GM12801 (cell line): ENCODE measurements around the gene PDZRN3.

Experiments used
- TF ChIP-seq, protein P1 (sequence below): IDR thresholded peaks from one replicate; pipeline ENCODE4 v1.5.1; 2011; ENCODE audit warnings: control low read depth; ENCODE audit not compliant: insufficient read length; ENCODE audit errors: extremely low read depth

The PDZRN3 gene

DNA sequence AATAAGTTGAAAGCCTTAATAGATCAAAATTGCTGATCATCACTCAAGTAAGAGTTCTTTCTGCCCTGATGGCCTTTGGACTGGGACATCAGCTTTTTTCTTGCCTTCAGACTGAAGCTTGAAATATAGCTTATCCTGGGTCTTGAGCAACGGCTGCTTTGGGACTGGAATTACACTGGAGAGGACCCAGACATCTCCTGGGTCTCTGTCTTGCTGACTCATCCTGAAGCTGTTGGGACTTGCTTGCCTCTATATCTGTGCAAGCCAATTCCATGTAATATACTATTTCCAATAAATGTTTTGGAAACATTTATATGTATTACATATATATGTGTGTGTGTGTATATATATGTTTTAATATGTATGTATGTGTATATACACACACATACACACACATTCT lies 260.2 kb downstream of the PDZRN3 start:
- TF ChIP-seq, protein P1, sequence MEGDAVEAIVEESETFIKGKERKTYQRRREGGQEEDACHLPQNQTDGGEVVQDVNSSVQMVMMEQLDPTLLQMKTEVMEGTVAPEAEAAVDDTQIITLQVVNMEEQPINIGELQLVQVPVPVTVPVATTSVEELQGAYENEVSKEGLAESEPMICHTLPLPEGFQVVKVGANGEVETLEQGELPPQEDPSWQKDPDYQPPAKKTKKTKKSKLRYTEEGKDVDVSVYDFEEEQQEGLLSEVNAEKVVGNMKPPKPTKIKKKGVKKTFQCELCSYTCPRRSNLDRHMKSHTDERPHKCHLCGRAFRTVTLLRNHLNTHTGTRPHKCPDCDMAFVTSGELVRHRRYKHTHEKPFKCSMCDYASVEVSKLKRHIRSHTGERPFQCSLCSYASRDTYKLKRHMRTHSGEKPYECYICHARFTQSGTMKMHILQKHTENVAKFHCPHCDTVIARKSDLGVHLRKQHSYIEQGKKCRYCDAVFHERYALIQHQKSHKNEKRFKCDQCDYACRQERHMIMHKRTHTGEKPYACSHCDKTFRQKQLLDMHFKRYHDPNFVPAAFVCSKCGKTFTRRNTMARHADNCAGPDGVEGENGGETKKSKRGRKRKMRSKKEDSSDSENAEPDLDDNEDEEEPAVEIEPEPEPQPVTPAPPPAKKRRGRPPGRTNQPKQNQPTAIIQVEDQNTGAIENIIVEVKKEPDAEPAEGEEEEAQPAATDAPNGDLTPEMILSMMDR = no peak

DNA sequence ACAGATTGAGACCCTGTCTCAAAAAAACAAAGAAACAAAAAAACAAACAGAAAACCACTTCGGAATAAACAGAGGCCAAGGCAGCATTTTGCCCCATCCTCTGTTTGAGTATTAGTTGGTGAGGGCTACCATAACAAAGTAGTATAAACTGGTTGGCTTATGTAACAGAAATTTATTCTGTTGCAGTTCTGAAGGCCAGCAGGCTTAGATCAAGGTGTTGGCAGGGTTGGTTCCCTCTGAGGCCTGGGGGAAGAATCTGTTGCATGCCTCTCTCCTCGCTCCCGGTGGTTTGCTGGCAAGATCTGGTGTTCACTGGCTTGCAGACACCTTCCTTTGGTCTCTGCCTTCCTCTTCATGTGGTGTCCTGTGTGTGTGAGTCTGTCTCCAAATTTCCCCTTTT lies 261.6 kb downstream of the PDZRN3 start:
- TF ChIP-seq, protein P1 = no peak

DNA sequence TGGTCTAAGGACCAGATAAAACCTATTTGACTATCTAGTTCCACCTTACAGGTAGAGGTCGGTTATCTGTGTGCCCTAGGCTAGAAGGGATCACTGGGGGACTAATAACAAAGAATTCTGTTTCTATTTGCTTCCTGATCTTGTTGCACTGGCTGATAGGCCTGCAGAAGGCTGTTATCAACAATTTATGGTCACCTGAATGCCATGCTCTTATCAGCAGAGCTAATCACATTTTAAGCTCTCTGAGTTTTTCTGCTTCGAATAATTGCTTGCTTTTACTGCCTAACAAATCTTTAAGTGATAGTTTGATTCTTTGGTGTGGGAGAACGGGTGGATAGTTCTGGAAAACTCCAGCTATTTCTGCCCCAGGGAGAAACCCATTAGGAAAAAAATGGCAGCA lies 263.1 kb downstream of the PDZRN3 start:
- TF ChIP-seq, protein P1 = no peak

DNA sequence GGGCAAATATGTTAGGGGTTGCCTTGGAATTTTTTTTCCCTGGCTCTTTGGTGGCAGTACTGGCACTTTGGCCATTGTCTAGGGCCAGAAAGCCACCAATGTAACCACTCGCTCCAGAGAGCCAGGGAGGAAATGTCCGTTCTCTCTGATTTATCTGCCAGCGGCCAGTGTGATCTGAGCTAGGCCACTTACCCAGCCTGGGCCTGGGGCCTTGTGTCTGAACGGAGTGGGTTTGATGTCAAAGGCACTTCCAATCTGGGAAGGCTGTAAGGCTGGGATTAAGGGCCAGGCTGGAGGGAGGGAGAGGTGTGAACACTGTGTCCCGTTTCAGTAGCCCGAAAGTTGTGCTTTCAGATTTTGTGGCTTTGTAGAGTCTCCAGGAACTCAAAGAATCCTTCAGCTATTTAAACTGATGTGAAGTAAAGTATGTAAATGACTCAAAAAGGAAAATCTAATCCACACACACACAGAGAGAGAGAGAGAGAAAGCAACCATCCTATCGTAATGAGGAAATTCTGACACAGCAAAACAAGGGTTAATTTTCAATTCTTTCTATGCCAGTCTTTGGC lies 271.0 kb downstream of the PDZRN3 start:
- TF ChIP-seq, protein P1 = no peak

DNA sequence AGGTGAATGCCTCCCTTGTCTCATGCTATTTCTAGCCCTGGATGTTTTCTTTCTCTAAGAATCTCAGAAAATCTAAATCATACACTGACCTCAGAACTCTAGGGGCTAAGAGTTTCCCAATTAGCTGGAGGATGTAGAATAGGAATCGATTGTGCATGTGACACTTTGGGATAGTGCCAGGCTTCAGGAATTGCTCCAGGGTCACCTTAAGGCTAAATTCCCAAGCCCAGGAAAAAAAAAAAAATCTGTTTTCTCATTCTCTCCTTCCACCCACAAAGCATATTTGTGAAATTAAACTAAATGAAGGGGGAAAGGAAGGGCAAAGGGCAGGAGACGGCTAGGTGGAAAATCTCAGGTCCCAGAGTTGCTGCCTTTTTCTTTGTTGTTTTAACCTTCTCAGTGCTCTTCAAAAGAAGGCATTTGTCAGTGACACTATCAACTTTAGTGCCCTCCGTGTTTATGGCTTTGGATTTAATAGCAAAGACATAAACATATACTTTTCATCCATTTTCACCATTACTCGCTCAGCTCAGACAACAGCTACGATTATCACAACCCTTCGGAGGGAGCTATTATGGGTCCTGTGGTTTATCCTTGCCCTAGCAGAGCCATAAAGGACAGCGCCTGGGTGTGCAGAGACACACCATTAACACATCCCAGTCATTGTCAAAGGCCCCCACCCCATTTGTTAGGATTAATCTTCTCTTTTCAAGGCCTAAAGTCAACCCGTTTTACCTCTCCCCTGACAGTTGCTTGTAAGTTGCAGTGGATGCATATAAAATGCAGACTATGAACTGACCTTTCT lies 271.7 kb downstream of the PDZRN3 start:
- TF ChIP-seq, protein P1 = no peak

DNA sequence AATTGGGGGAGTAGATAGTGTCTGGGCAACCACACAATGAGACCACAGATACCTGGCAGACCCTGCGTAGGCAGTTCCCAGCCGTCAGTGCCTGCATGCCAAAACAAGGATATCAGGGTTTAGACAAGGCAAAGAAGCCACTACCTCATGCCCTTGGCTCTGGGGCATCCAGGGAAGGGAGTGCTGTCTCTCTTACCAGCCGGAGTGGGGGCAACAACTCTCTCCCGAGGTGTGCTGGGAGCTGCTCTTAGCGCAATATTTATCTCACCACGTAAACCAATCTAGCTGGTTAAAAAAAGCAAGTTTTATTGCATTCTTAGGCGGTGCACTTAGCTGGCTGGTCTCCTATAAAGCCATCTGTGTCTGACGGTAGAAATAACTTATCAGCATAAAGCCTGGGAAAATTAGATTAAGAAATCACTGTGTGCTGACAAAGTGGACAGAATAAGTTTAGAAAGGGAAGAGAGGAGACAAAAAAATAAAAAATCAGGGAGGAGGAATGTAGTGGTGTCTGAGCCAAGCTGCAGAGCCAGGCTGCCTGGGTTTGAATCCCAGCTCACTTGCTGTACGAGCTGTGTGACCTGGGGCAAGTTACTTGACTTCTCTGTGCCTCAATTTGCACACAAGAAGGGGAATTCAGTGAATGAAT lies 273.2 kb downstream of the PDZRN3 start:
- TF ChIP-seq, protein P1 = no peak

DNA sequence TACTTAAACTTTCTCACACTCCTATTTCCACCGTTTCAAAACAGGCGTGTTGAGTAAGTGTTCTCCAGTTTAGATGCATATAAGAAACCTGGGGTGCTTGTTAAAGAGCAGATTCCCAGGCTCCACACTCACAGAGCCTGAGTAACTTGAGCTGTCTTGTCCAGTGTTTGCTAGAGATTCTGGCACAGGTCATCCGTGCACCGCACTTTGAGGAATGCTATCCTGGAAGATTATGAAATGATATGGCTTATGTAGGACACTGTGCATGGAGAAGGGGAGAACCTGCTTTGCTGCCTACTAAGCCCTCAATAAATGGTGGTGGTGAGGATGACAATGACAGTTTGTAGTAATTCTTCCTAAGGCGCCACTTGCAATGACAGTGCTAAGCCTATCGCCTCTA lies 273.7 kb downstream of the PDZRN3 start:
- TF ChIP-seq, protein P1 = no peak
